Measurements from ENCODE around the gene TMEM98.
"Not testable (repeated sequence)": the region's sequence is repeated elsewhere in the genome, so short reads cannot be mapped to it uniquely, and the experiment has no call there.

TMEM98 gene

GRCh38 chr17:32927724-32928585 is at the start of gene TMEM98:
TSS of gene TMEM98 (plus strand) at chr17:32928153. CDS start at chr17:32931529, 3,376 bp downstream.
- no peak for DNase-seq (ENCODE audit: low read depth, low spot score)

- no peak for DNase-seq (ENCODE audit: low read depth, low spot score)
These were observed 49.7 kb upstream of the TMEM98 start for GRCh38 chr17:32878211-32878610.

GRCh38 chr17:32879134-32879533 is 48.8 kb upstream of the TMEM98 start:
- no peak for DNase-seq (ENCODE audit: low read depth, low spot score)

GRCh38 chr17:32880671-32881453 is 47.1 kb upstream of the TMEM98 start:
- DNase-seq (ENCODE audit: low read depth, low spot score): no peak

GRCh38 chr17:32882029-32882428 is 45.9 kb upstream of the TMEM98 start:
- DNase-seq (ENCODE audit: low read depth, low spot score): no peak

GRCh38 chr17:32882734-32883133 is 45.2 kb upstream of the TMEM98 start:
- DNase-seq (ENCODE audit: low read depth, low spot score): no peak

- DNase-seq (ENCODE audit: low read depth, low spot score): not testable (repeated sequence)
These were observed 41.0 kb upstream of the TMEM98 start for GRCh38 chr17:32886951-32887350.

- not testable (repeated sequence) for DNase-seq (ENCODE audit: low read depth, low spot score)
These were observed 40.5 kb upstream of the TMEM98 start for GRCh38 chr17:32887410-32887809.

GRCh38 chr17:32894245-32894644 is 33.7 kb upstream of the TMEM98 start:
- DNase-seq (ENCODE audit: low read depth, low spot score): no peak

GRCh38 chr17:32896647-32897258 is 31.2 kb upstream of the TMEM98 start:
- DNase-seq (ENCODE audit: low read depth, low spot score): no peak

- no peak for DNase-seq (ENCODE audit: low read depth, low spot score)
These were observed 28.5 kb upstream of the TMEM98 start for GRCh38 chr17:32899236-32900013.

GRCh38 chr17:32901743-32902142 is 26.2 kb upstream of the TMEM98 start:
- DNase-seq (ENCODE audit: low read depth, low spot score): no peak

- DNase-seq (ENCODE audit: low read depth, low spot score): no peak
These were observed 23.9 kb upstream of the TMEM98 start for GRCh38 chr17:32903774-32904673.

GRCh38 chr17:32904891-32905290 is 23.1 kb upstream of the TMEM98 start:
- DNase-seq (ENCODE audit: low read depth, low spot score): no peak

GRCh38 chr17:32907583-32907982 is 20.4 kb upstream of the TMEM98 start:
- DNase-seq (ENCODE audit: low read depth, low spot score): no peak

- peak; percentile 36 for DNase-seq (ENCODE audit: low read depth, low spot score)
These were observed 18.1 kb upstream of the TMEM98 start for GRCh38 chr17:32909787-32910369.

GRCh38 chr17:32910769-32911168 is 17.2 kb upstream of the TMEM98 start:
- DNase-seq (ENCODE audit: low read depth, low spot score): no peak

- no peak for DNase-seq (ENCODE audit: low read depth, low spot score)
These were observed 15.6 kb upstream of the TMEM98 start for GRCh38 chr17:32912218-32912897.

- no peak for DNase-seq (ENCODE audit: low read depth, low spot score)
These were observed 14.4 kb upstream of the TMEM98 start for GRCh38 chr17:32913593-32913992.

All from brain pericyte (primary cell).